Upper lobe of left lung (tissue), 6 donors: ENCODE results near the gene SYP. TPM values are rescaled to one million over a fixed set of nuclear protein-coding genes. Genes with fewer than 3 reads are reported as not detected.

Experiments
- ATAC-seq, 2 donors: fragments of 200-7000 bp; cut with Tn5 transposase; one replicate each; pipeline ENCODE4 v1.9.1; 2022; ENCODE audit warnings: mild to moderate bottlenecking in 2 of 2, moderate library complexity in 2 of 2; ENCODE audit not compliant: low FRiP score in 2 of 2
- DNase-seq, 2 donors: peaks; one replicate each; pipeline ENCODE4 v3.0.0-alpha.2; 2019 to 2020
- H3K27ac ChIP-seq, 4 donors: fragments of 200-600 bp; sonication (generic); one replicate each; pipeline ENCODE4 v1.5.1; 2016 to 2019
- H3K27me3 ChIP-seq, 4 donors: fragments of 200-600 bp; sonication (generic); one replicate each; pipeline ENCODE4 v1.5.1; 2017 to 2019
- H3K36me3 ChIP-seq, 4 donors: fragments of 200-600 bp; sonication (generic); one replicate each; pipeline ENCODE4 v1.5.1; 2016 to 2019
- H3K4me1 ChIP-seq, 4 donors: fragments of 200-600 bp; sonication (generic); one replicate each; pipeline ENCODE4 v1.5.1; 2018 to 2019
- H3K4me3 ChIP-seq, 4 donors: fragments of 200-600 bp; sonication (generic); one replicate each; pipeline ENCODE4 v1.5.1; 2017 to 2019; ENCODE audit warnings: mild to moderate bottlenecking in 2 of 4, moderate library complexity in 1 of 4
- H3K9me3 ChIP-seq, 4 donors: fragments of 200-600 bp; sonication (generic); one replicate each; pipeline ENCODE4 v1.5.1; 2018 to 2019
- EP300 ChIP-seq, 4 donors: sonication (generic); formaldehyde crosslinking; IDR thresholded peaks; one replicate each; pipeline ENCODE4 v1.5.1; 2017; ENCODE audit warnings: antibody characterized with exemption in 4 of 4, control low read depth in 2 of 4
- POLR2A ChIP-seq, 4 donors: fragments of 450-650 bp; IDR thresholded peaks; one replicate each; pipeline ENCODE4 v1.5.1; 2016 to 2017; ENCODE audit warnings: antibody characterized with exemption in 4 of 4, mild to moderate bottlenecking in 2 of 4
- POLR2AphosphoS5 ChIP-seq, 2 donors: sonication (generic); formaldehyde crosslinking; IDR thresholded peaks; one replicate each; pipeline ENCODE4 v1.5.1; 2017; ENCODE audit warnings: antibody characterized with exemption in 2 of 2
- WGBS, 2 donors: methylation state at CpG; one replicate each; pipeline ENCODE4 v1.1.5; 2017 to 2018; 5-methylcytosine and 5-hydroxymethylcytosine counted together
- total RNA-seq, 6 donors: library from RNA; depleted of rRNA in 4 of 6; stranded (reverse); fragments of >200 nt in 4 of 6; gene quantifications; one replicate each; pipeline versions ENCODE4 v1.1.0 to v1.2.1, GENCODE V29; 2016 to 2021
- TF ChIP-seq, protein P1 (sequence below), 6 experiments: fragments of 450-650 bp in 4 of 6; fragments of 200-600 bp in 2 of 6; sonication (generic) in 2 of 6; IDR thresholded peaks; one replicate each; pipeline ENCODE4 v1.5.1; 2016 to 2019; ENCODE audit warnings: antibody characterized with exemption in 6 of 6
- donor health status: DM: no; HTN: no; CAD: no; lungs with moderate emphysema.
- donor health status: DM: no; HTN: yes; CAD: no; lungs with severe emphysema.

SYP gene
- total RNA-seq, 6 donors from 2014 or later = 2.1 to 8.0 (median 4.3) TPM

DNA sequence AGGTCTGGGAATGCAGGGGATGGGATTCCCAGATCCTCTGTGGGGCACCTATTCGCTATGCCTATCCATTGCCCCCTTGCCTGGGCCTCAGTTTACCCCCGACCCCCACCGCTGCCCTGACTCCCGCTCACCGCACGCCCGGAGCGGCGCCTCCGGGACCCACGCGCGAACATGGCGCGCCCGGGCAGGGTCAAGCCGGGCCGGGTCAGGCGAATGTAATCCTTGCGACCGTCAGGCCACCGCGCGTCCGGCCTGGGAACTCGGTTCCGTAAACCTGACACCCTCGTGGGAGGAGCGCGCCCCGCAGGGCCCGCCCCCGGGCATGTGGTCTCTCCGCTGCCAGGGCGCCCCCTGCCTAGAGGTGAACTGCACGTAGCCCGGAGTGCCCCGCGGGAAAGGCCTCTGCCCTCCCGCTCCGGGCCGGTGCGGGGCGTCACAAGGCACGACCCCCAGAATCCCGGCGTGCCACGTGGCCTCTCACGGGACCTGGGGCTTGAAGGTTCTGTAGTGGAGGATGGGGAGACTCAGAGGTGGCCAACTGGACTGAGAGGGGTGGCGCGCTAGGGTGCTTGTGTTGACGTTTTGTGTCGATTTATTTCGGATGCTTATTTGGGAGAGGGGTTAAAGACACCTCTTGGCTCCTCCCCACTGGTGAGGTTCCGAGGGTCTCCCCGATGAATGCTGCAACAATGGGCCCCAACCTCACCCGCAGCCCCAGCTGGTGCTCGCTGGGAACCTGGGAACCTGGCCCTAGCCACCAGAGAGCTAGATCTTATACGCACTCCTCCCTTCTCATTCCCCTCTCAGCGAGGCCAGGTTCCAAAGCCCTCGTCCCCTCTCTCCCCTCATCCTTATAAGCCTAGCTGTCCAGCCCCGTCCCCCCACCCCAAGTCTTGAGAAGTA lies 13.6 kb downstream of the SYP start, which contains the start of gene PRICKLE3:
PRICKLE3 (minus strand) TSS at position 249 of the 903 bp plus-strand sequence; CDS start at position 173, 76 bp downstream.
- 51 to 55% methylated on average over 6 to 47 of the region's 62 CpGs for WGBS, 2 donors
- H3K36me3 ChIP-seq = peaks cover 0 to 17% (median 0%) of the 10 kb centered on the region in 4 donors
- H3K9me3 ChIP-seq = no peaks in the 10 kb centered on the region
- H3K4me3 ChIP-seq = peak within 1 kb of the TSS; percentile 39 to 63 (median 52)
- peak within 1 kb of the TSS; percentile 74 to 85 (median 82) for H3K27ac ChIP-seq
- TF ChIP-seq, protein P1, sequence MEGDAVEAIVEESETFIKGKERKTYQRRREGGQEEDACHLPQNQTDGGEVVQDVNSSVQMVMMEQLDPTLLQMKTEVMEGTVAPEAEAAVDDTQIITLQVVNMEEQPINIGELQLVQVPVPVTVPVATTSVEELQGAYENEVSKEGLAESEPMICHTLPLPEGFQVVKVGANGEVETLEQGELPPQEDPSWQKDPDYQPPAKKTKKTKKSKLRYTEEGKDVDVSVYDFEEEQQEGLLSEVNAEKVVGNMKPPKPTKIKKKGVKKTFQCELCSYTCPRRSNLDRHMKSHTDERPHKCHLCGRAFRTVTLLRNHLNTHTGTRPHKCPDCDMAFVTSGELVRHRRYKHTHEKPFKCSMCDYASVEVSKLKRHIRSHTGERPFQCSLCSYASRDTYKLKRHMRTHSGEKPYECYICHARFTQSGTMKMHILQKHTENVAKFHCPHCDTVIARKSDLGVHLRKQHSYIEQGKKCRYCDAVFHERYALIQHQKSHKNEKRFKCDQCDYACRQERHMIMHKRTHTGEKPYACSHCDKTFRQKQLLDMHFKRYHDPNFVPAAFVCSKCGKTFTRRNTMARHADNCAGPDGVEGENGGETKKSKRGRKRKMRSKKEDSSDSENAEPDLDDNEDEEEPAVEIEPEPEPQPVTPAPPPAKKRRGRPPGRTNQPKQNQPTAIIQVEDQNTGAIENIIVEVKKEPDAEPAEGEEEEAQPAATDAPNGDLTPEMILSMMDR (IDR thresholded peaks at IDR 0.05) = peak in 5 of 6 experiments; percentile 44 to 73 (median 53)
- TF ChIP-seq POLR2A (IDR thresholded peaks at IDR 0.05) (peak in 2 of 4 donors; percentile 35 to 81), POLR2AphosphoS5 (IDR thresholded peaks at IDR 0.05) (peak; percentile 37 to 88), EP300 (IDR thresholded peaks at IDR 0.05) (no peak)
- H3K27me3 ChIP-seq = no peaks in the 10 kb centered on the region
- peak; percentile 42 to 72 for ATAC-seq
- H3K4me1 ChIP-seq = peaks cover 9 to 18% (median 14%) of the 10 kb centered on the region in 4 donors
- DNase-seq = peak; percentile 91 to 95

DNA sequence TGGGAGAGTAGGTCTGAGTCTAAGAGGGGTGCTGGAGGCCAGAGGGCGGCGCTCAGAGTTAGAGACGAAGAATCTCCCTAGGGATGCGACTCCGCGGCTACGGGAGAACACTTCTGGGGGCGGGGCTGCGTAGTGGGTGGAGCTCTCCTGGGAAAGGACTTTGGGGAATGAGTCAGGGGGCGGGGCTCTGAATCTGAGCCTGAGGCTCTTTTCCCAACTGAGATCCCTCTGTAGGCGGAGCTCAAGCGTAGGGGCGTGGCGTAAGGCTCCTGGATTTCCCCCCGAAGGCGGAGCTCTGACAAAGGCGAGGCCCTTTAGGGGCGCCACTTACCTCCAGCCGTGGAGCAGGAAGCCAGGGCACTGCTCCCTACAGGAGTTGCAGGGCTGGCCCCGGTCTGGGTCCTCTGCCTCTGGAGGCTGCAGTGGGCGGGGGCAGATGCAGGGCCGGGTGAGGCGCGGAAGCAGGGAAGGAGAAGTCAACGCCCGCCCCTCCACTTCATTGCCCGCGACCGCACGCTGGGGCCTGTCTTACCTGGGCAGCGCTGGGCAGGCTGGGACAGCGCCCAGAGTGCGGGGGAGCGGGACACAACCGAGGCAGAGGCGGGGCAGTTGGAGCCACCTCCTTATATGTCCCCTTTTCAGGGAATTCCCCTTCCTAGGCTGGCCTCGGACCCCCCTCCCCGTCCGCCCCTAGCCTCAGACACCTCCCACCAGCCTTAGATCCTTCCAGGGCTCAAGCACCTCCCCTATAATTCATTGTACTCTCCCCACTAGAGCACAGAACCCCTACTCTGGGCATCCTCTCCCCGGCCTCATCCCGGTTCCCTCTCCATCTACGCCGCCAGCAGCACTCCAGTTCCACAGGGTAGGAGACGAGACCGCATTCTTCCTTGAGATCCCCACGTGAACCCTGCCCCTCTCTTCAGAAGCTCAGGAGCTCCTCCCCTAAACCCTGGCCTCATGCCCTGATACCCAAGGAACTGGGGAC lies 15.4 kb downstream of the SYP start:
- Histone ChIP-seq H3K9me3 (no peaks in the 10 kb centered on the region), H3K36me3 (peaks cover 0 to 30% (median under 1%) of the 10 kb centered on the region in 4 donors), H3K4me3 (peak overlapping the region; percentile 9 to 63 (median 52)), H3K27me3 (no peaks in the 10 kb centered on the region), H3K27ac (peak overlapping the region; percentile 57 to 84 (median 72)), H3K4me1 (peaks cover 5 to 13% (median 10%) of the 10 kb centered on the region in 4 donors)
- TF ChIP-seq, protein P1 (IDR thresholded peaks at IDR 0.05) = no peak
- TF ChIP-seq POLR2AphosphoS5 (IDR thresholded peaks at IDR 0.05) = peak; percentile 21 to 82
- TF ChIP-seq POLR2A (IDR thresholded peaks at IDR 0.05) = peak in 2 of 4 donors; percentile 58 to 73
- ATAC-seq = peak; percentile 83 to 90
- WGBS, 2 donors = 44 to 51% methylated on average over 5 to 44 of the region's 46 CpGs
- DNase-seq = peak; percentile 88 to 93

DNA sequence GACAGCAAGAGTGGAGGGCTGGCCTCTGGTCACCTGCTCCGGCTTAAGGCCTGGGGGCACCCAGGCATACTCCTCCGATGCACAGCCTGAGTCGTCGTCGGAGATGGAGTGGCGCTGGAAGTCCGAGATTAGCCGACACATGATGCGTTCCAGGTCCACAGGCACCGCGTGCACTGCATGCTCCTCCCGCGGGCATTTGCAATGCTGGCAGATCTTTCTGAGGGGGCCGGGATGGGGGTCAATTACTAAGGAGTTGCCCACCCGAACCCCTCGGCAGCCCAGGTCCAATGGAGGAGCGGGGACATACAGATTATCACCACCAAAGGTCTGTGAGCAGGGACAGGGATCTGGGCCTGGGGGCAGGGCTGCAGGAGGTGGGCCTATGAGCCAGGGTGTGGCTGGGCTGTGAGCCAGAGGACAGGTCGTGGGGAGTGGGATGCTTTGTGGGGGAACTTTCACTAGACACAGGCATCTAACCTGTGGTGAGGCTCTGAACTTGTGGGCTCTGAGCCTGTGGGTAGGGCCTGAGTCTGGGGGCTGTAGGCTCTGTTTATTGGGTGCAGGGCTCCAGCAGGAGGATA lies 16.2 kb downstream of the SYP start:
- peaks cover 4 to 11% (median 7%) of the 10 kb centered on the region in 4 donors for H3K4me1 ChIP-seq
- H3K4me3 ChIP-seq = peak overlapping the region in 1 of 4 donors; percentile 45
- H3K27ac ChIP-seq = peak overlapping the region in 2 of 4 donors; percentile 39 to 84
- no peak for DNase-seq
- no peaks in the 10 kb centered on the region for H3K9me3 ChIP-seq
- peaks cover 0 to 38% (median 4%) of the 10 kb centered on the region in 4 donors for H3K36me3 ChIP-seq
- H3K27me3 ChIP-seq = no peaks in the 10 kb centered on the region
- ATAC-seq = no peak
- WGBS, 2 donors = 92% methylated on average over 18 of the region's 18 CpGs; no CpG with 5 or more reads in 1 of the 2 donors
- TF ChIP-seq, protein P1 (IDR thresholded peaks at IDR 0.05) = no peak
- TF ChIP-seq EP300 (IDR thresholded peaks at IDR 0.05) (no peak), POLR2A (IDR thresholded peaks at IDR 0.05) (no peak), POLR2AphosphoS5 (IDR thresholded peaks at IDR 0.05) (no peak)

DNA sequence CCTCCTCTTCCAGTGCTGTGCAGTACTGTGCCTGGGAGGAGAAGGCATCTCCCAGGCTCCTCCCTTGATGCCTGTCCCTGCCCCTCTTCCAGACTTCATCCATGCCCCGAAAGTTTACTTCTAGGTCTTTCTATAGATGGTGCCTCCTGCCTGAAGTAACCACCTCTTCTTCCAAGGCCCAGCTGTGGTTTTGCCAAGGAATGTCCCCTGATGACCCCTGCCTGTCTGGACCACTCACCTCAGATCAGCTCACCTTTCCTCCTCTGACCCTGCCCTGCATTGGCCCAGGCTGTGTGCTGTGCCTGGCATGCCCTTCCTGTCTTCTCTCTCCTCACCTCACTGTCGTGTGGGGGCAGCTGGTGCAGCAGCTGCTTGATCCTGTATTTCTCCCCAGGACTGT lies 20.6 kb downstream of the SYP start:
- Histone ChIP-seq H3K4me3 (no peak overlapping the region), H3K36me3 (peaks cover 0 to 67% (median 18%) of the 10 kb centered on the region in 4 donors), H3K27me3 (no peaks in the 10 kb centered on the region), H3K27ac (no peak overlapping the region), H3K9me3 (no peaks in the 10 kb centered on the region), H3K4me1 (peaks cover 3 to 14% (median 5%) of the 10 kb centered on the region in 4 donors)
- TF ChIP-seq, protein P1 (IDR thresholded peaks at IDR 0.05) = no peak
- TF ChIP-seq POLR2A (IDR thresholded peaks at IDR 0.05) (no peak), POLR2AphosphoS5 (IDR thresholded peaks at IDR 0.05) (no peak), EP300 (IDR thresholded peaks at IDR 0.05) (no peak)
- ATAC-seq = no peak
- no peak for DNase-seq
- 75 to 100% methylated on average over 2 of the region's 2 CpGs for WGBS, 2 donors
